HepG2 (cell line): ENCODE data around the gene MAPK11. TPM values are rescaled to one million over a fixed set of nuclear protein-coding genes. Genes with fewer than 3 reads are reported as not detected.

Experiments
- HNRNPK ChIP-seq: fragments of 200-400 bp; formaldehyde crosslinking; IDR thresholded peaks from 2 replicates; pipeline ENCODE4 v1.6.1; 2018; ENCODE audit warnings: low read length, low read depth, moderate library complexity, mild to moderate bottlenecking; ENCODE audit not compliant: poor library complexity, severe bottlenecking
- HNRNPL ChIP-seq: fragments of 200-400 bp; formaldehyde crosslinking; IDR thresholded peaks from 2 replicates; pipeline ENCODE4 v1.6.1; 2017; ENCODE audit warnings: mild to moderate bottlenecking, low read depth, low read length
- JUN ChIP-seq: sonication (generic); formaldehyde crosslinking; IDR thresholded peaks from 2 replicates; pipeline ENCODE4 v1.4.0; 2020; ENCODE audit warnings: mild to moderate bottlenecking, missing genetic modification reagents
- PAWR ChIP-seq: sonication (generic); formaldehyde crosslinking; IDR thresholded peaks from 2 replicates; pipeline ENCODE4 v1.4.0; 2020; ENCODE audit warnings: missing genetic modification reagents, mild to moderate bottlenecking, borderline replicate concordance
- PCBP1 ChIP-seq: fragments of 200-400 bp; formaldehyde crosslinking; IDR thresholded peaks from 2 replicates; pipeline ENCODE4 v1.6.1; 2017; ENCODE audit warnings: mild to moderate bottlenecking, low read depth, low read length, borderline replicate concordance
- PHF8 ChIP-seq: sonication (generic); formaldehyde crosslinking; IDR thresholded peaks from 2 replicates; pipeline ENCODE4 v1.5.0; 2020; ENCODE audit warnings: missing genetic modification reagents
- ZNF256 ChIP-seq: sonication (generic); formaldehyde crosslinking; conservative IDR thresholded peaks from 2 replicates; pipeline ENCODE4 v1.4.0; 2020; ENCODE audit warnings: missing genetic modification reagents
- ZNF644 ChIP-seq: IDR thresholded peaks from 2 replicates; pipeline ENCODE4 v1.6.1; 2016; ENCODE audit warnings: low read depth
- ZNF713 ChIP-seq: sonication (generic); formaldehyde crosslinking; IDR thresholded peaks from 2 replicates; pipeline ENCODE4 v1.4.0; 2020; ENCODE audit warnings: mild to moderate bottlenecking, missing genetic modification reagents
- ZNF777 ChIP-seq: sonication (generic); formaldehyde crosslinking; IDR thresholded peaks from 2 replicates; pipeline ENCODE4 v1.4.0; 2020; ENCODE audit warnings: missing genetic modification reagents
- polyA plus RNA-seq, 8 experiments: library from polyadenylated mRNA; depleted of rRNA in 3 of 8; stranded (reverse) in 7 of 8; unstranded in 1 of 8; fragments of >200 nt; fragmentation: Illumina TruSeq in 4 of 8; extraction: Trizol in 4 of 8; gene quantifications; 2 replicates each; pipeline versions ENCODE4 v1.2.1 to v1.2.3, GENCODE V29; 2011 to 2016; ENCODE audit warnings: low read depth in 4 of 8, missing spikeins in 1 of 8, mixed read lengths in 1 of 8; ENCODE audit not compliant: insufficient read depth in 1 of 8
- total RNA-seq, 5 experiments: library from RNA; depleted of rRNA; stranded (reverse); fragments of >200 nt; fragmentation: Illumina TruSeq; extraction: Trizol; gene quantifications; 2 replicates each; pipeline ENCODE4 v1.2.3, GENCODE V29; 2016; ENCODE audit warnings: low read depth in 1 of 5
- TF ChIP-seq, protein P1 (sequence below): sonication (generic); formaldehyde crosslinking; IDR thresholded peaks from 2 replicates; pipeline ENCODE4 v1.9.0; 2021; ENCODE audit warnings: mild to moderate bottlenecking, missing genetic modification reagents
- TF ChIP-seq, protein P2 (sequence below): sonication (generic); formaldehyde crosslinking; IDR thresholded peaks from 2 replicates; pipeline ENCODE4 v1.9.0; 2021; ENCODE audit warnings: missing genetic modification reagents, borderline replicate concordance
- TF ChIP-seq, protein P3 (sequence below): IDR thresholded peaks from 2 replicates; pipeline ENCODE4 v1.6.1; 2016; ENCODE audit warnings: missing biosample characterization, missing genetic modification reagents, low read depth
- TF ChIP-seq, protein P4 (sequence below): sonication (generic); formaldehyde crosslinking; IDR thresholded peaks from 2 replicates; pipeline ENCODE4 v1.8.1; 2023; ENCODE audit warnings: mild to moderate bottlenecking, missing genetic modification reagents
- TF ChIP-seq, protein P5 (sequence below): sonication (generic); formaldehyde crosslinking; IDR thresholded peaks from 2 replicates; pipeline ENCODE4 v1.8.1; 2022; ENCODE audit warnings: mild to moderate bottlenecking, missing genetic modification reagents

MAPK11 gene
- total and polyA plus RNA-seq, 2 of the 13 experiments (the other 11 are each of a cell fraction or from before 2014, with no cell fraction given): 0.15 to 0.17 TPM

DNA sequence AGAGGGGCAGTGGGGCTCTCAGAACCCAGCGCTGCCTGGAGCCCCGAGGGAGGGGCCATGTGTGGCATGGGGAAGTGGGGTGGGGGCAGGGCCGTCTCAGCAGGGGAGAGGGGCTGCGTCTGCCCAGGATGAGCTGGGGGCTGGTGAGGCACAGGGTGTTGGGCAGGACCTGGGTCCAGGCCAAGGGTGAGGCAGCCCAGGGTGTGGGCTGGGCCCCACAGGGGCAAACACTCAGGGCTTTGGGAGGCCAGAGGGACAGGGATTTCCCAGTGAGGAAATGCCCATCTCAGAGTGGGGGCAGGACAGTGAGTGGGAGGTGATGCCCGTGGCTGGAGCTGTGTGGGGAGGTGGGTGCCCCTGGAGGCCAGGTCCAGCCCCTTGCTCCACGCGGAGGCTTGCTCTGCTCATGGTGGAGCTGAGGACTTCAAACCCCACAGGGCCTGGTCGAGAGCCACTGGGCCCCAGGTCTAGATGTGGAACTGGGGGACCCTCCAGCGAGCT lies 31.9 kb upstream of the MAPK11 start (continued):
- TF ChIP-seq, protein P1, sequence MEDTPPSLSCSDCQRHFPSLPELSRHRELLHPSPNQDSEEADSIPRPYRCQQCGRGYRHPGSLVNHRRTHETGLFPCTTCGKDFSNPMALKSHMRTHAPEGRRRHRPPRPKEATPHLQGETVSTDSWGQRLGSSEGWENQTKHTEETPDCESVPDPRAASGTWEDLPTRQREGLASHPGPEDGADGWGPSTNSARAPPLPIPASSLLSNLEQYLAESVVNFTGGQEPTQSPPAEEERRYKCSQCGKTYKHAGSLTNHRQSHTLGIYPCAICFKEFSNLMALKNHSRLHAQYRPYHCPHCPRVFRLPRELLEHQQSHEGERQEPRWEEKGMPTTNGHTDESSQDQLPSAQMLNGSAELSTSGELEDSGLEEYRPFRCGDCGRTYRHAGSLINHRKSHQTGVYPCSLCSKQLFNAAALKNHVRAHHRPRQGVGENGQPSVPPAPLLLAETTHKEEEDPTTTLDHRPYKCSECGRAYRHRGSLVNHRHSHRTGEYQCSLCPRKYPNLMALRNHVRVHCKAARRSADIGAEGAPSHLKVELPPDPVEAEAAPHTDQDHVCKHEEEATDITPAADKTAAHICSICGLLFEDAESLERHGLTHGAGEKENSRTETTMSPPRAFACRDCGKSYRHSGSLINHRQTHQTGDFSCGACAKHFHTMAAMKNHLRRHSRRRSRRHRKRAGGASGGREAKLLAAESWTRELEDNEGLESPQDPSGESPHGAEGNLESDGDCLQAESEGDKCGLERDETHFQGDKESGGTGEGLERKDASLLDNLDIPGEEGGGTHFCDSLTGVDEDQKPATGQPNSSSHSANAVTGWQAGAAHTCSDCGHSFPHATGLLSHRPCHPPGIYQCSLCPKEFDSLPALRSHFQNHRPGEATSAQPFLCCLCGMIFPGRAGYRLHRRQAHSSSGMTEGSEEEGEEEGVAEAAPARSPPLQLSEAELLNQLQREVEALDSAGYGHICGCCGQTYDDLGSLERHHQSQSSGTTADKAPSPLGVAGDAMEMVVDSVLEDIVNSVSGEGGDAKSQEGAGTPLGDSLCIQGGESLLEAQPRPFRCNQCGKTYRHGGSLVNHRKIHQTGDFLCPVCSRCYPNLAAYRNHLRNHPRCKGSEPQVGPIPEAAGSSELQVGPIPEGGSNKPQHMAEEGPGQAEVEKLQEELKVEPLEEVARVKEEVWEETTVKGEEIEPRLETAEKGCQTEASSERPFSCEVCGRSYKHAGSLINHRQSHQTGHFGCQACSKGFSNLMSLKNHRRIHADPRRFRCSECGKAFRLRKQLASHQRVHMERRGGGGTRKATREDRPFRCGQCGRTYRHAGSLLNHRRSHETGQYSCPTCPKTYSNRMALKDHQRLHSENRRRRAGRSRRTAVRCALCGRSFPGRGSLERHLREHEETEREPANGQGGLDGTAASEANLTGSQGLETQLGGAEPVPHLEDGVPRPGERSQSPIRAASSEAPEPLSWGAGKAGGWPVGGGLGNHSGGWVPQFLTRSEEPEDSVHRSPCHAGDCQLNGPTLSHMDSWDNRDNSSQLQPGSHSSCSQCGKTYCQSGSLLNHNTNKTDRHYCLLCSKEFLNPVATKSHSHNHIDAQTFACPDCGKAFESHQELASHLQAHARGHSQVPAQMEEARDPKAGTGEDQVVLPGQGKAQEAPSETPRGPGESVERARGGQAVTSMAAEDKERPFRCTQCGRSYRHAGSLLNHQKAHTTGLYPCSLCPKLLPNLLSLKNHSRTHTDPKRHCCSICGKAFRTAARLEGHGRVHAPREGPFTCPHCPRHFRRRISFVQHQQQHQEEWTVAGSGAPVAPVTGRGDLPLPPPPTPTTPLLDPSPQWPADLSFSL (CRISPR knock-in tag): 0 out of 2 replicates have a peak, but pooled peaks have one; percentile 13
- no peak for TF ChIP-seq ZNF644 (CRISPR knock-in tag)
- no peak for TF ChIP-seq ZNF777 (CRISPR knock-in tag)
- TF ChIP-seq, protein P2, sequence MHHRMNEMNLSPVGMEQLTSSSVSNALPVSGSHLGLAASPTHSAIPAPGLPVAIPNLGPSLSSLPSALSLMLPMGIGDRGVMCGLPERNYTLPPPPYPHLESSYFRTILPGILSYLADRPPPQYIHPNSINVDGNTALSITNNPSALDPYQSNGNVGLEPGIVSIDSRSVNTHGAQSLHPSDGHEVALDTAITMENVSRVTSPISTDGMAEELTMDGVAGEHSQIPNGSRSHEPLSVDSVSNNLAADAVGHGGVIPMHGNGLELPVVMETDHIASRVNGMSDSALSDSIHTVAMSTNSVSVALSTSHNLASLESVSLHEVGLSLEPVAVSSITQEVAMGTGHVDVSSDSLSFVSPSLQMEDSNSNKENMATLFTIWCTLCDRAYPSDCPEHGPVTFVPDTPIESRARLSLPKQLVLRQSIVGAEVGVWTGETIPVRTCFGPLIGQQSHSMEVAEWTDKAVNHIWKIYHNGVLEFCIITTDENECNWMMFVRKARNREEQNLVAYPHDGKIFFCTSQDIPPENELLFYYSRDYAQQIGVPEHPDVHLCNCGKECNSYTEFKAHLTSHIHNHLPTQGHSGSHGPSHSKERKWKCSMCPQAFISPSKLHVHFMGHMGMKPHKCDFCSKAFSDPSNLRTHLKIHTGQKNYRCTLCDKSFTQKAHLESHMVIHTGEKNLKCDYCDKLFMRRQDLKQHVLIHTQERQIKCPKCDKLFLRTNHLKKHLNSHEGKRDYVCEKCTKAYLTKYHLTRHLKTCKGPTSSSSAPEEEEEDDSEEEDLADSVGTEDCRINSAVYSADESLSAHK (CRISPR knock-in tag): no peak
- no peak for TF ChIP-seq PHF8 (CRISPR knock-in tag)
- no peak for TF ChIP-seq PCBP1
- TF ChIP-seq, protein P3, sequence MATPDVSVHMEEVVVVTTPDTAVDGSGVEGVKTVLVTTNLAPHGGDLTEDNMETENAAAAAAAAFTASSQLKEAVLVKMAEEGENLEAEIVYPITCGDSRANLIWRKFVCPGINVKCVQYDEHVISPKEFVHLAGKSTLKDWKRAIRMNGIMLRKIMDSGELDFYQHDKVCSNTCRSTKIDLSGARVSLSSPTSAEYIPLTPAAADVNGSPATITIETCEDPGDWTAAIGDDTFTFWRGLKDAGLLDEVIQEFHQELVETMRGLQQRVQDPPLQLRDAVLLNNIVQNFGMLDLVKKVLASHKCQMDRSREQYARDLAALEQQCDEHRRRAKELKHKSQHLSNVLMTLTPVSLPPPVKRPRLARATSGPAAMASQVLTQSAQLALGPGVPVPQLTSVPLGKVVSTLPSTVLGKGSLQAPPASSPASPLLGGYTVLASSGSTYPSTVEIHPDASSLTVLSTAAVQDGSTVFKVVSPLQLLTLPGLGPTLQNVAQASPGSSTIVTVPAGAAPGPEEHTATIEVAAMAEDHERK (CRISPR knock-in tag): no peak
- TF ChIP-seq PAWR (CRISPR knock-in tag): no peak
- TF ChIP-seq, protein P4, sequence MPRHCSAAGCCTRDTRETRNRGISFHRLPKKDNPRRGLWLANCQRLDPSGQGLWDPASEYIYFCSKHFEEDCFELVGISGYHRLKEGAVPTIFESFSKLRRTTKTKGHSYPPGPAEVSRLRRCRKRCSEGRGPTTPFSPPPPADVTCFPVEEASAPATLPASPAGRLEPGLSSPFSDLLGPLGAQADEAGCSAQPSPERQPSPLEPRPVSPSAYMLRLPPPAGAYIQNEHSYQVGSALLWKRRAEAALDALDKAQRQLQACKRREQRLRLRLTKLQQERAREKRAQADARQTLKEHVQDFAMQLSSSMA (CRISPR knock-in tag): no peak
- no peak for TF ChIP-seq ZNF256 (CRISPR knock-in tag)
- TF ChIP-seq HNRNPK: no peak
- TF ChIP-seq, protein P5, sequence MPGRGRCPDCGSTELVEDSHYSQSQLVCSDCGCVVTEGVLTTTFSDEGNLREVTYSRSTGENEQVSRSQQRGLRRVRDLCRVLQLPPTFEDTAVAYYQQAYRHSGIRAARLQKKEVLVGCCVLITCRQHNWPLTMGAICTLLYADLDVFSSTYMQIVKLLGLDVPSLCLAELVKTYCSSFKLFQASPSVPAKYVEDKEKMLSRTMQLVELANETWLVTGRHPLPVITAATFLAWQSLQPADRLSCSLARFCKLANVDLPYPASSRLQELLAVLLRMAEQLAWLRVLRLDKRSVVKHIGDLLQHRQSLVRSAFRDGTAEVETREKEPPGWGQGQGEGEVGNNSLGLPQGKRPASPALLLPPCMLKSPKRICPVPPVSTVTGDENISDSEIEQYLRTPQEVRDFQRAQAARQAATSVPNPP: no peak
- TF ChIP-seq JUN (CRISPR knock-in tag): no peak
- TF ChIP-seq HNRNPL: 0 out of 2 replicates have a peak, but pooled peaks have one; percentile 48
- no peak for TF ChIP-seq ZNF713
